ENCODE results near the gene KRTAP10-2.

DNA sequence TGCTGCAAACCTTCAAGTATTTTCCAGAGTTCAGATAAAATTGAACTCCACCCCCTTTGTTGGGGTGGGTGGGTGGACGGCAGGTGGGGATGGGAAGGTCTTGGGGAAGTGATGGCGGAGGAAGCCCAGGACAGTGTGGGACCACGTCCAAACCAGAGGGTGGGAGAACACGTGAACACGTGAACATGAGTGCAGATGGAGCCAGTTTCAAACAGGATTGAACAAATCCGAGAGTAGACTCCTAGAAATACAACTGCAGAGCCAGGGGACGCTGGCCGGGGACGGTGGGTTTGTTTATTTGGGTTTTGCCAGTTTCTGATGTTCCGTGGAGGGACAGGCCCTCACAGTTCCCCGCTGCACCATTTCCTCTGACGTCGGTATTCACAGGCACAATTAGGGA lies 2.9 kb downstream of the KRTAP10-2 start:
- TF ChIP-seq POLR2AphosphoS5 (IDR thresholded peaks at IDR 0.05; ENCODE audit: low read depth, low read length) (no peak), POLR2A (IDR thresholded peaks at IDR 0.05; ENCODE audit: low read depth, low read length) (no peak), TAF1 (IDR thresholded peaks at IDR 0.05; ENCODE audit: borderline replicate concordance, low read depth, low read length) (no peak)
